T-helper 2 cell treated with Interferon-gamma antibody and Interleukin-4, amounts not matched to agents 100 ng/mL and 5 ng/mL, for 36 hours (primary cell): ENCODE results near the gene HAPSTR1. TPM values are rescaled to one million over a fixed set of nuclear protein-coding genes. Genes with fewer than 3 reads are reported as not detected.

Experiments used
- intact Hi-C: fragments of 100-400 bp; cut with micrococcal nuclease; formaldehyde crosslinking; loops from one replicate; pipeline ENCODE4 v1.15.1; 2023
- total RNA-seq: library from RNA; stranded (reverse); gene quantifications from 2 replicates; pipeline ENCODE4 v1.2.3, GENCODE V29; 2022

Gene HAPSTR1
- total RNA-seq, 1 donor from 2014 or later, result 63.5 TPM

DNA sequence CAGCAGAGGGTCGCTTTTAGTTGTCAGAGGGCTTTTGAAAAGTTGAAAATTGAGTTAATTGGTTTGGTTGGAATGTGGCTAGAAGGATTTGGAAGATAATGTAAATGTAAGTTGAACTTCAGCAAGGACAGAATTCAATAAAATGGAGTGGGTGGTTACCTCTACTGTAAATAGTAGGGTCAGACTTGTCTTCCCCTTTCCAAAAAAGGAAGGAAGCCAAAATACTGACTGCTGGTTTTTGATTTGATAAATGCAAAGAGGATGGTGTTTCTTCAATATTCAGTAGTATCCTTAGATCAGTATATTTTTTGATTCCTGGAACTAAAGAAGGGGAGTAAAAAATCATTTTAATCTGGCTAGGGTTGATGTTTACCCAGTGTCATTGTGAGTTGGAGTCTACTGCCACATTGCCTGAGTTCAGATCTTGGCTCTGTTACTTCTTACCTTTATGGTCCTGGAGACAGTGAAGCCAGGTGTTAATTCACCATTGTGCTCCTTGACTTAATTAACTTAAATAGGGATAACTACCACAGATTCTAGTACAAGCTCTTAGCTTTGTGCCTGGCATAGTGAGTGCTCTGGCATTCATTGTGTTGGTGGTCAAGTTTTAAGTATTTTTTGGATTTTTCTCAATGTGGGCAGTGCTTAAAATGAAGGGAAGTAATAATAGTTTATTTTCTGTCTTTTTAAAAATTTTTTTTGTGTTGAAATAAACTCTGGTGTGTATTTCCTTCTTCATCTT is 4.4 kb downstream of the HAPSTR1 start:
- intact Hi-C loops, result no loop called here

DNA sequence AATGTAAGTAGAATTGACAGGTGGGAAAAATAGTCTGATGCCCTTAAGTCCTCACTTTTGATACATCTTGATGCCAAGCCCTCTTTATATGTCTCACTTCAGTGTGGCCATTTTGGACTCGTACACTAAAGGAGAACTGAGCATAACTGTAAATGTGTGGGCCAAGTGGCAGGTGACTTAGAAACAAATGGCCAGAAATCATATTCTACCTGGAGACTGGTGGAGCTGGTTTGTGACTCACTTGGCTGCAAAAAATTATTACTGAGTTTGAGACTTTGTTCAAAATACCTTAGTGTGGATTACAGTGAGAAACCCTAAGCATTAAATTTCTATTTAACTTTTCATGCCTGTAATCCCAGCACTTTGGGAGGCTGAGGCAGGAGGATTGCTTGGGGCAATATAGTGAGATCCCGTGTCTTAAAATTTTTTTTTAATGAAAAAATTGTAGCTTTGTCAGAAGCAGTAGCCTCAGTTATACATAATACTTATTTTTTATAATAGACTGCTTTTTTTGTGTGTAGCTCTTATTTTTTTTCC is 5.0 kb downstream of the HAPSTR1 start:
- intact Hi-C loops, result no loop called here

DNA sequence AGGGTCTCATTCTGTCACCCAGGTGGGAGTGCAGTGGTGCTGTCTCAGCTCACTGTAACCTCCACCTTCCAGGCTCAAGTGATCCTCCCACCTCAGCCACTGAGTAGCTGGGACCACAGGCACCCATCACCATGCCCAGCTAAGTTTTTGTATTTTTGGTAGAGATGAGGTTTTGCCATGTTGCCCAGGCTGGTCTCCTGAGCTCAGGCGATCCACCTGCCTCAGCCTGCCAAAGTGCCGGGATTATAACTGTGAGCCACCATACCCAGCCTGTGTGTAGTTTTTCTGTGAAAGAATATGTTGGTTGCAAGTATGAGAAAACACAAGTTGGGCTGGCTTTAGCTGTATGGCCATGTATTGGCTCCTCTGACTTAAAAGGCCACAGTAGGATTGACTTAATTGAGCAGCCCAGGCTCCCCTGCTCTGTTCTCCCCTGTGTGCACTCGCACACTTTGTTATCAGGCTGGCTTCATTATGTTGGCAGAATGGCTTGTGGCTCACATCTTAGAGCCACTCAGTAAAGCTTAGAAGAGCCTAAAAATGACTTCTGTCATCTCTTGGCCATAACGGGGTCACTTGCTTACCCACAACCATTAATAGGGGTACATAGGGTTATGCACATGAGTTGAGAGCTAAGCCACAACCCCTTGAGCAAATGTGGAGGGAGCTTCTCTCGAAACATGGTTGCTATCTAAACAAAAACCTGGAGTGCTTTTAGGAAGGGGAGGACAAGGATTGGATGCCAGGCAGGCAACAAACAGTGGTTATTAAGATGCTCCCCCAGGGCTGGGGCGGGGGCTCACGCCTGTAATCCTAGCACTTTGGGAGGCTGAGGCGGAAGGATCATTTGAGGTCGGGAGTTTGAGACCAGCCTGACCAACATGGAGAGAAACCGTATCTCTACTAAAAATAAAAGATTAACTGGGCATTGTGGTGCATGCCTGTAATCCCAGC is 6.1 kb downstream of the HAPSTR1 start:
- intact Hi-C loops, result no loop called here

DNA sequence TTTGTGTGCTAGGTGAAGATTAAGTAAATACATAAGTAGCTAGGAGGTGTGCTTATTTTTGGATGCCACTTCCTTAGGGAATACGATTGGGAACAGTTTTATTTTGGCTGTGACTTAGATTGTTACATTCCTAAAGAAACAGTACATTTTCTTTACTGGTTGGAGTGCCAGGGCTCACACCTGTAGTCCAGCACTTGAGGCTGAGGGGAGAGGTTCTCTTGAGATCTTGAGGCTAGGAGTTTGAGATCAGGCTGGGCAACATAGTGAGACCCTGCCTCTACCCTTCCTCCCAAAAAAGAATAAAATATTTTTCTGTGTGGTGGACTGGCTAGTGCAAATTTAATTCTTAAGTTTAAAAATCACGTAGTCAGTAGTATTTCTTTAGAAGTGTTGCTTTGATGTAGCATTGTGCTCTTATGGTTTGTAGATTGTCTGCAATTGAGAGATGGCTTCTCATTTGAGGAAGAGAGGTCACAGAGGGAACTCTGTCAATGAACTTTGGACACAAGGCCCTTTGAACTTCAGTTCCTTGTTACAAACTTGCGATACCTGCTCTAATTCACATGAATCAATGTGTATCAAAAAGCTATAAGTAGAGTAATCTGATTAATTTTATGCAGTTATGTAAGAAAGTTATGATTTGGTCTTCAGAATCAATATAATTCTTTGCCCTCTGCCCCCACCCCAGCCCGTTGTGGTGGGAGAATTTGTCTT is 7.1 kb downstream of the HAPSTR1 start:
- intact Hi-C loops, result no loop called here

DNA sequence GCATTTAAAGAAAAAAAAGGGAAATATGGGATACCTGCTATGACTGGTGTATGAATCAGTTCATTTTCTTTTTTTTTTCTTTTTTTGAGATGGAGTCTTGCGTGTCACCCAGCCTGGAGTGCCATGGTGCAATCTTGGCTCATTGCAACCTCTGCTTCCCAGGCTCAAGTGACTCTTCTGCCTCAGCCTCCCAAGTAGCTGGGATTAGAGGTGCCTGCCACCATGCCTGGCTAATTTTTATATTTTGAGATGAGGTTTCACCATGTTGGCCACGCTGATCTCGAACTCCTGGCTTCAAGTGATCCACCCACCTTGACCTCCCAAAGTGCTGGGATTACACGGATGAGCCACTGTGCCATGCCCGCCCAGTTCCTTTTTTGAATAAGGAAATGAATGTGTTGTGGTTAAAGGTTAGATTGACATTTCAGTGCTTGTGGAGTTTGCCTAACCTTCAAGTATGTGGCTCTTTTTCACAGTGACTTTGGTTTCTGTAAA is 7.7 kb downstream of the HAPSTR1 start:
- intact Hi-C loops, result no loop called here

DNA sequence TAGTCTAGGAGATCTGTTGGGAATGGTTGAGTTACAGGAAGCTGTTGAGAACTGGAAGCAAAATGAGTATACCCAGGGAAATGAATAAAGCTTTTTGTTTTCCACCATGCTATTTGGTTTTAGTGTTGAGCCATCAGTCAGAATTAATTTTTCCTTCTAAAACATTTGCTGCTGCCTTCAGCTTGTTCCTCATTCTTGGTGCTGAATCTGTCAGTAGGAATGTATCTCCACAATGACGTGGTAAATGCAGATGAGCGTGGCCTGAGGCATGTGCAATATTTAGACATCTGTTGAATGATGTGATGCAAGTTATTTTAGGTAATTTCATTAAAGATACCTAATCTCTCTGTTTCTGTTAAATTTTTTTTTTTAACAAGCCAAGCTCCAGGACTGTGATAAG is 10.9 kb downstream of the HAPSTR1 start:
- intact Hi-C loops, result no loop called here

DNA sequence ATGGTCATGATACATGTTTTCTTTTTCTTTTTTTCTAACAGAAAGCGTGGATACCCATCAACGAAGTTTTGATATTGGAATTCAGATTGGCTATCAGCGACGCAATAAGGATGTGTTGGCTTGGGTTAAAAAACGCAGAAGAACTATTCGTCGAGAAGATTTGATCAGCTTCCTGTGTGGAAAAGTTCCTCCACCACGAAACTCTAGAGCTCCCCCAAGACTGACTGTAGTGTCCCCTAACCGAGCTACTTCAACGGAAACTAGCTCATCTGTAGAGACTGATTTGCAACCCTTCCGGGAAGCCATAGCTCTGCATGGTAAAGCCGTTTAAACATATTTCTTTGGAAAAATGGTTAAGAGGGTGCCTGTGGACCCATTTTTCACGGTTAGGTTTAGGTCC is 11.5 kb downstream of the HAPSTR1 start:
- intact Hi-C loops, result no loop called here

DNA sequence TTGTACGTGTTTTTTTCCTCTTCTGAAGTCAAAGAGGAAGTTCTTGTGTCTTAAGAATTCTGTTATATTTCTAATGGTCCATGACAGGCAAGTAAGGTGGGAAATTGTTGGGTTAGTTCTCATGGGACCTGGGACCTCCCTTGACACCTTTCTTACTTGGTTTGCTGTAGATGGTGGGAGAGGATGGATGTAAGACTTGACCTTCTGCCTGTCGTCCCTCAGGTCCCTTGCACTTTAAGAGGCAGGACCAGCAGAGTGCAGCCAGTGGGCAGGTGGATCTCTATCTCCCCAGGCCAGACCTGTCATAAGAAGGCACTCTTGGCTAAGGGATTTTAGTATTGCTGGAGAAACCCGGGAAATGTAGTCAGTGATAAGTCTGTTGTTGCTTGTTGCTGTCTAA is 12.1 kb downstream of the HAPSTR1 start:
- intact Hi-C loops, result no loop called here

DNA sequence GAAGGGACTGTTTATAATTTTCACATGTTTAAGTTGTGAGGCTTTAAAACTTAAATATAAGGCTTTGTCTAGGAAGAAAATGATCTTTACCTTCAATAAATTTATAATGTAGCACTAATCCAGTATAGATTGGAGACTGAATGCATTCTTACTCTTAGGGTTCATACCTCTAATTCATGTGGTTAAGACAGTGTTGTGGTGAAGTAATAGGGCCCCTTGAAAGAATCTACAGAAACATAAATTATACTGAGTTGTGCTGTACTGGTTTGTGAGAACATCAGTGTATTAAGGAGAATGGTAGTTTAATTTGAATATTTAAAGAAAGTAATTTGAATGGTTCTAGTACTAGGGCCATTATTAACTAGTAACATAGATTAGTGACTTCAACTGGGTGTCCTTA is 13.7 kb downstream of the HAPSTR1 start:
- intact Hi-C loops, result no loop called here

DNA sequence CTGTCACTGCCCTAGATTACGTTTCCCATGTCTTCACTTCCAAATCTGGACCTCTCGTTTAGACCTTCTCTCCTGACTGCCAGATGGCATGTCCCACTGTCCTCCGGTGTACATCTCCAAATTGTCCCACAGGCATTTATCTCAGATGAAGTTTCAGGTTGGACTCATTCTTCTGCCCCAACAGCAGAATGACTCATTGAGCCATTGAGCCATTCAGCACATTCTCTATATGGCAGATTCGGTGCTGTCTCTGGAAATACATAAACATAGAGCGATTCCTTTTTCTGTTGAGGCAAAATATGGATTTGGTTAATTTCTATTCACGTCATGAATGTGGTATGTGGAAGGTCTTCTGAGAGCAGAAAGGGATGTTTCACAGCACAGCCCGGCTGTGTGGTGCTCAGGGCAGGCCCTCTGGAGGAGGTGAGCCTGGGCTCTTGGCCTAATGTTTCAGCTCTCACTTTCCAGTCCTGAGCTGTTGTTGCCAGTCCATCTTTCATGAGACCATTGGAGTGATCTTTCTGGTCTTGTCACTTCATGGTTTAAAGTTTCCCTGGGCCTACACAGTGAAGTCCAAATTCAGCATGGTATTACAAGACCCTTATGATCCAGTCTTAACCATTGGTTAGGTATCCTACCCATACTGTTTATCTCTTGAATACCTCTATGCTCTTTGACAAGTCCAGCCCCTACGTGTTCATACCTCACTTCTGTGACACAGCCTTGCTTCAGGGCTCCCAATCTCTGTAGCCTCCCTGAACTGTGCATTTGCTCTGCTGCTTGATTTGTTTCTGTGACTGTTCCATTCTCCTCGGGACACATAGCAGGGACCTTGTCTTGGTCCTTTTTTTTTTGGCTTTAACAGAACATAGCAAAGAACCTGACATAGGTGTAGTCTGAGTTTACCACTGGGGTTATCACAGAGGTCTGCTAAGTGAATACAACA is 15.9 kb downstream of the HAPSTR1 start:
- intact Hi-C loops, result no loop called here

DNA sequence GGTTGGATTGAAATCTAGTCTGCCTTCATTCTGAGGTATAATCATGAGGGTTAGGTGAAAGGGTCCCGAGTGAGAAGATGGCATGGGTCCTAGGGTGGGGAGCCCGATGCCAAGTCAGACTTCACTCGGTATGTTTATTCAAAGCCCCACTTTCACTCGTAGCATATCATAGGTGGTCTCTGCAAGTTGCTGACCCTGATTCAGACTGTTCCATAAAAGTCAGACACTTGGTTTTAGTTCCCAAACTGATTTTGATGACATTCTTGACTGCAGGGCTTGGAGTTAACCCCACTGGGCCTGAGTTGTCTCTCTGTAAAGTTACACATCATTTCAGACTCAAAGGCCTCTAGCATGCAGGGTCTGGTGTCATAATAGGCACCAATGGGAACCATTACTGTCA is 17.8 kb downstream of the HAPSTR1 start:
- intact Hi-C loops, result no loop called here

DNA sequence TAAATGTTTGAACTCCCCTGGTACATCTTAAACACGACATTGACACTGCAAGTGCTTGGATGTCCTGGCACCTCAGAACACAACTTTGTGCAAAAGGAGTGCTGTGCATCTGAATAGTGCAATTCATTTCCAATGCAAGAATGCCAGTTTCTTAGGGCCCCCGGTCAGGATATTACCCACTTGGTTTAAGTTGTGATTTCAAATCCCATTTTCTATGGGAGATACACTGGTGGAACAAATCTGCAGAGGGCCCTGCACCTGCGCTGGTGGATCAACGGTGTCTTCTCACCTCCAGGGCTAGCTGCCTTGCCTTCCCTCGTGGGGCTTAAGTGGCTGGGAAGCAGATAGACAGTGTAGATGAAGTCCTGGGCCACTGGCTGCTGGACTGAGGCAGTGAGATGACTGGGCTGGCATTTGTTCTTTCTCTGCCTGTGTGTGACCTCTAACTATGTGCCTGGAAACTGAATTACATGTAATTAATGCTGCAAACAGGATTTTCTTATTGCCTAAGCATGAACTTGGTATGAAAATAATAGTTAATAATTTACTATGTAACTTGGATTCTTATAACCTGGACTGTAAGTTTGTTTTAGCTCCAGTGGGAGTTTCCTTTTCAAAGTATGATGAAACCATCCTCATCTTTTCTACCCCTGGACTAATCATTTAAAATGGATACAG is 20.9 kb downstream of the HAPSTR1 start:
- intact Hi-C loops, result no loop called here

DNA sequence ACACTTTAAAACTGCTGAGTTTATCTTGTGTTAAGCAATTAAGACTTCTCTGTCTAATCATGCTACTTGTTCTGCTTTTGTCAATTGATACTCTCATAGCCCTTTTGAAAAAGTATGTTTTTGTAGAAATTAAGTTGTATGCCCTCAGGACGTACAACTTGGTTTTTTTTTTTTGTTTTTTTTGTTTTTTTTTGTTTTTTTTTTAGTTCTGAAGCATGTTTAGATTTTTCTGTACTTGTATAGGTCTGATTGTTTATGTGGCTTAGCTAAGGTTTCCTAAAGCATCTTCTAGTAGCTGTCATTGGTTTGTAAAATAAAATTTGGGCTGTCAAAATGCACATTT is 21.4 kb downstream of the HAPSTR1 start:
- intact Hi-C loops, result no loop called here

DNA sequence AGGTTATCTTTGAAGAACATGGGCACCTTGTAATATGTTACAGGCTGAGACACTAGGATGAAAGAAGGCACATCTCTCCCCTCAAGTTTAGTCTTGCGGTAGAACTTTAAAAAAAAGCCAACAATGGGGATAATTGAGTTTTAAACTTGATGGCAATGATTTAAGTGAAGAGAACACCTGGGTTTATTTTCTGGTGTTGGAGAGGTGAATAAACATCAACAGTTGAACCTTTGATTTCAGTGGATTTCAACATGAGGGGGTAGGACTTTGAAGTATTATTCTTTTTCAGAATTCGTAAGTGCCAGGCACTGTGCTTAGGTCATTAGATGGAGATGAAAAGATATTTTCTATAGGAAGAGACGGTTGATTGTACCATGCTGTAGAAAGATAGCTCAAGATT is 22.3 kb downstream of the HAPSTR1 start:
- intact Hi-C loops, result no loop called here

DNA sequence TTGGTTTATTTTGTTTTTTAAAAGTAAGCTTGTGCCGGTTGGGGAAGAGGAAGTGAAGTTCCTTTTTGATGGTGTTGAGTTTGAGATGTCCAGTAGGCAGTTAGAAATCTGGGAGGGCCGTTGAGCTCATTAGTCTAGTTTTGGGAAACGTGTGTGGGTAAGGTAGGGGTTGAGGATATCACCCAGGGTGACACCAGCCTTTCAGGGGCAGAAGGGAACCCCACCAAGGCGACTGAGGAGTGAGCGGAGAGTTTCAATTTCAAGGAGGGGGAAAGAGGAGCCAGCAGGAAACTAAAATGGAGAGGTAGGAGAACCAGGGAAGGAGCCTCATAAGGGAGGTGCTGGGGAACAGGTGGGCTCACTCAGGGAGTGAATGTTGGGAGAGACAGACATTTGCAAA is 22.7 kb downstream of the HAPSTR1 start:
- intact Hi-C loops, result no loop called here

DNA sequence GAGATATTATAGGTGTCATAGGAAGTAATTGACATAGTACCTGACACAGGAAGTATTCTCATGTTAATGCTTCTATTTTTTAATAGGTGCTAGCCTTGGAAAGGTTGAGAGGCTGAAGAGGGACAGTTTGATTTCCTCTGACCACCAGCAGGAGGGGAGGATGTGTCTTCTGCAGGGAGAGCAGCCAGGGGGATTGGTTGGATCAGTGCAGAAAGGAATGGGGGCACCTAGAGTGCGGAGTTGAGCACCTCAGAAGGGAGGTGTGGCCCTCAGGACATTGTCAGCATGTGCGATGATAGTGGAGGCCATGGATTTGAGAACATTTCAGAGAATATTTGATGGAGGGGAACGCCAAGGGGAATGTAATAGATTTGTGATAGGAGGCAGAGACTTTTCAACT is 23.4 kb downstream of the HAPSTR1 start:
- intact Hi-C loops, result no loop called here

DNA sequence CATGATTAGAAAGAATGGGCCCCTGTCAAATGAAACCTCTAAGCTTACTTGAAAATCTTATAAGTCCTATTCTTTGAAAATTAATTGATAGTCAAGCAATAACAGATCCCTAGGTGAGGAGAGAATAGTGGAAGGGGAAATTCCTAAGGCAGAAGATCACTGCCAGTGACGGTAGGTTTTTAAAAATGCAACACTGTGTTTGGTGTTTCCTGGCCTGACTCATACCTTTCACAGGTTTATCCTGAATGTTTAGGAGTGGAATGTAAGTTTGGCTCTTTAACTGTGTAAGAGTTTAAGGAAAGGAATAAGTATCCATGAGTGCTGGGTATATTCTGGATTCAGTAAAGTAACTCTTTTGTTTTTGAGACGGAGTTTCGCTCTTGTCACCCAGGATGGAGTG is 23.8 kb downstream of the HAPSTR1 start:
- intact Hi-C loops, result no loop called here

DNA sequence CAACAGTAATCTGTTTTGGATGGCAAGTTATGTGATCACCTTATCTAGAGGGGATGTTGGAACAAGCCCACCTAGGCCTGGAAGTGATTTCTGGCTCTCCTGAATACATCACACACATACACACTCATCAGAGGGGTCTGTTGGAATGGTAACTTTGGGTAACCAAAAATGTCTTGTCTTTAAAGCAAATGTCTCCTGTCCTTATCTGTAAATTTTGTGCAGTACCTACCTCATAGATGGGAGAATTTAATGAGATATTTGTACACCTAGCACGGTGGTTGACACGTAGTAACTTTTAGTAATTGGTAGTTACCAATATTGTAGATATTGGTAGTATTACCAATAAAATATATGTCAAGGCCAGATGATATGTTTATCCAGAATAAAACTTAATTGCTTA is 24.7 kb downstream of the HAPSTR1 start:
- intact Hi-C loops, result no loop called here

DNA sequence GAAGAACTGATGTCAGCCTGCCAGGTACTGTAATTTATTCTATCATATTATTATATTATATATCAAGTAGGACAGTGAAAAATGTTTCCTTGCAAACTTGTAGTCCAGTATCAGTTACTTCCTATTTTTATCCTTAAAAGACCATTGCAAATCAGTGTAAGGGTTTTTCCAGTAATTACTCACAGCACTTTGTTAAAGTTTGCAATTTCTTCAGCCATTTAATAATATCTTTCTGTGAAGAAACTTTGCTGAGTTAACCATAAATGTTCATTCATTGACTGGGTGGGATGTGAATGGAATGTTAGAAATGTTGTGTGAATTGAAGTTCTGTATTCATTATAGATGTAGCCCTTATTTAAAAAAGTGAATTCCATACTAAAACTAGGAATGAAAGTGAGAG is 26.7 kb downstream of the HAPSTR1 start:
- intact Hi-C loops, result no loop called here

DNA sequence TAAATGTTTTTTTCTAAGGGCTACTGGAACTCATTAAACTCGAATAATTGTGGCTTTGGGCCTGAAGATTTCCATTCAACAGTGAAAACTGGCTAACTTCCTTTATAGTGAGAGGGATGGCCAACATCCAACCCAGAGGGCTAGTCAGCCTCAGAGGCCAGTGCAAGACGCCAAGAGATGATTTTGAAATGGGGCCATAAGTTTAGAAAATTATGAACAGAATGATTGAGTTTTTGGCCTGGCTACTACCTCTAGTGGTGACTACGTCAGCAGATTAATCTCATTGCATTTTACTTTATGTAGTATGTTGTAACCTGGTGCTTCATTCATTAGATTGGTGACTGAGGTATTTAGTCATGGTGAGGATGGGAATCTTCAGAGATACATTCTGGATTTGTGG is 28.4 kb downstream of the HAPSTR1 start:
- intact Hi-C loops, result no loop called here
